ENCODE data around the gene YPEL3.

The YPEL3 gene

DNA sequence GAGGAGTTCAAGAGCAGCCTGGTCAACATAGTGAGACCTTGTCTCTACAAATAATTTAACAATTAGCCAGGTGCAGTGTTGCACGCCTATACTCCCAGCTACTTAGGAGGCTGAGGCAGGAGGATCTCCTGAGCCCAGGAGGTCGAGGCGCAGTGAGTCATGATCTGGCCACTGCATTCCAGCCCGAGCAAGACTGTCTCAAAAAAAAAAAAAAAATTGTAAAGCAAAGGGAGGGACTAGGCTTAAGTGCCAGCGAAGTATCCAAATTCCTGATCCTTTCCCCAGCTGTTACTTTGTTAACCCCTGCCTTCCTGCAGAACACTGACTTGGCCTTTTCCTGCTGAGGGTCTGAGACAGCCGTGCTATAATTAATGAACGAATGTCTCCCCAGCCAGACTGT lies 14.6 kb upstream of the YPEL3 start:
- H3K27ac ChIP-seq: no peak overlapping the region
- TF ChIP-seq, protein P1, sequence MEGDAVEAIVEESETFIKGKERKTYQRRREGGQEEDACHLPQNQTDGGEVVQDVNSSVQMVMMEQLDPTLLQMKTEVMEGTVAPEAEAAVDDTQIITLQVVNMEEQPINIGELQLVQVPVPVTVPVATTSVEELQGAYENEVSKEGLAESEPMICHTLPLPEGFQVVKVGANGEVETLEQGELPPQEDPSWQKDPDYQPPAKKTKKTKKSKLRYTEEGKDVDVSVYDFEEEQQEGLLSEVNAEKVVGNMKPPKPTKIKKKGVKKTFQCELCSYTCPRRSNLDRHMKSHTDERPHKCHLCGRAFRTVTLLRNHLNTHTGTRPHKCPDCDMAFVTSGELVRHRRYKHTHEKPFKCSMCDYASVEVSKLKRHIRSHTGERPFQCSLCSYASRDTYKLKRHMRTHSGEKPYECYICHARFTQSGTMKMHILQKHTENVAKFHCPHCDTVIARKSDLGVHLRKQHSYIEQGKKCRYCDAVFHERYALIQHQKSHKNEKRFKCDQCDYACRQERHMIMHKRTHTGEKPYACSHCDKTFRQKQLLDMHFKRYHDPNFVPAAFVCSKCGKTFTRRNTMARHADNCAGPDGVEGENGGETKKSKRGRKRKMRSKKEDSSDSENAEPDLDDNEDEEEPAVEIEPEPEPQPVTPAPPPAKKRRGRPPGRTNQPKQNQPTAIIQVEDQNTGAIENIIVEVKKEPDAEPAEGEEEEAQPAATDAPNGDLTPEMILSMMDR (conservative IDR thresholded peaks at IDR 0.05): no peak

DNA sequence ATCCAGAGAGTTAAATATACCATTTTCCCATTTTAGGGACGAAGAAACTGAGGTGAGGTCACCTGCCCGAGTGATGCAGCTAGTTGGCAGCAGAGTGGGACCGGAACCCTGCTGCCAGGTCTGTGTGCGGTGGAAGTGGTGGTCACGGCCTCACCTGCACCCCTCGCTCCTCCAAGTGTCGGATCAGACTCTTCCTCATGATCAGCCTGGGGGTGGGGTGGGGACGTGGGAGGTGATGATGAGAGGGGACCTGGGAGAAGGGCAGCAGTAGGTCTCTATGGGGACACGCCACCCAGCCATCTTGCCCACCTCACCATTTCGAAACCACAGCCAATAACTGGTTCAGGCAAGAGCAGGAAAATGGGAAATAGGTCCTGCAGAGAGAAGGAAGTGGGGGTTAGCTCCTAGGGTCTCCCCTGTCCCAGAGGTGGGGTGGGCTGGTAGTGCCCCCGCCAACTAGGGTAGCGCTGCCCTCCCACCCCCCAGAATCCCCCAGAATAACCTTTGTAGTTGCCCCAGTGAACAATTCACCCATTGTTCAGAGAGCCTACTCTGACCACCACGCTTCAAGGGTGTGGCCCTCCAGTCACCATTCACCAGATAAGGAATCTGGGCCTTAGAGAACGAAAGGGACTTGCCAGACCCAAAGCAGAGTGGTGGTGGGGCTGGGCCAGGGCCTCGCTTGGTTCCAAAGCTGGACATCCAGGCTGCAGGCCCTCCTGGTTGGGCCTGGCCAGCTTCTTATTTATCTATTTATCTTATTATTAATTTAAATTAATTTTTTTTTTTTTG lies 12.2 kb upstream of the YPEL3 start:
- TF ChIP-seq, protein P1 (conservative IDR thresholded peaks at IDR 0.05): no peak
- no peak overlapping the region for H3K27ac ChIP-seq

DNA sequence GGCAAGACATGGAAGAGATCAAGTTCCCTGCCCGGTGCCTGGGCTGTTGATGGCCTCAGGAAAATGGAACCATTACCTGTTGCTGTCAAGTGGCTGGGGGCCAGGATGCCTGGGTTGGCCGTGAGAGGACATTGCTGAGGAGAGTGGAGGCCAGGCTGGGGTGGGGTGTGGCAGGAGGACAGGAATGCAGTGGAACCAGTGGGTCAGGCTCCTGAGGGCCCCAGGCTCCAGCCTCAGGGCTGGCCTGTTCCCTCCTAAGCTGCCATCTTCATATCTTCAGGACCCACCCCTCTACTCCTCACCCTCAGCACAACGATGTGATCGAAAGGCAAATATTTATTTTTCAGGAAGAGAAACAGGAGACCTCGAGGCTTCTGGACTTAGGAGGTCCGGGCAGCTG lies 8.5 kb upstream of the YPEL3 start:
- TF ChIP-seq, protein P1 (conservative IDR thresholded peaks at IDR 0.05): no peak
- H3K27ac ChIP-seq: no peak overlapping the region

DNA sequence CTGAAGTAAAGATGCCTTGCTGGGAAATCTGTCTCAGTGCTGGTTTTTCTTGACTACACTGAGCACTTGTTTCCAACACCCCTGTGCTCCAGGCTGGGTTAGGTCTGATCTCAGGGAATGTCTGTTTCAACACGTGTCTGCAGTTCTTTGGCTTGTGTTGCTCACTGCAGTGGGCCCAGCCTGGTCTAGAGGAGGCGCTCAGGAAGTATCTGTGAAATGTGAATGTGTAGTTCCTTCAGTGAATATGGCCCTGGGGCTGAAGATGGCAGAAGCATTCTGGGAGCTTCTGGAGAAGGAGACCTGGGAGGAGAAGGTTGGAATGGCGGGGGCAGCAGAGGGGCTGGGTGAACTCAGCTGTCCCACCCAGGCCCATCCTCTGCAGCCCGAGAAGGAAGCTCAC lies 8.1 kb upstream of the YPEL3 start:
- H3K27ac ChIP-seq: no peak overlapping the region
- TF ChIP-seq, protein P1 (conservative IDR thresholded peaks at IDR 0.05): no peak

DNA sequence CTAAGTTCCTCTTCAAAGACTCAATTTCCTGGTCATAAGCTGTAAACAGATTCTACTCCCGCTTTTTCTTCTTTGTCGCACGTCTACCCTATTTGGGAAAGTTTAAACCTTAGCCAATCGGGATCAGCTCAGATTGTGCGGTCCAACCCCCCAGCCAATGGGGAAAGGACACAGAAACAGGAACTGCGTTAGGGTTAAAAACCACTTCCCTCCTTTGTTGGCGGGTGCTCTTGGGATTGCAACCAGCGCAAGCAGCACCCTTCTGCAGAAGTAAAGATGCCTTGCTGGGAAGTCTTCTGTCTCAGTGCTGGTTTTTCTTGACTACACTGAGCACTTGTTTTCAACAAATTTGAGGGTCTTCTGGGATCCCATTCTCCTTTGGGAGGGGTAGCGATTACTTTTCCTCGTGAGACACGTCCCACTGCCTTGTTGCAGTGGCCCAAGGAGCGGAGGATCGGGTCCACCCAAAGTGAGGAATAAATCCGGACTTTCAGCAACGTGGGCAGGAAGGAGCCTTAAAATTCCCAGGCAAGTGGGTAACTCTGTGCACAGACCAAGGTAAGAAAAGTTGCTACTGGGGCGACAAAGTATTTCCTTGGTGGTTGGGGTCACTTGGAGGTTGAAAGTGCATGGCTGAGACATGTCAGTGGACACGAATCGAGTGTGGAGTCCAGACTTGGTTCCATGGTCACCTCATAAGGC lies 1.0 kb upstream of the YPEL3 start:
- TF ChIP-seq, protein P1 (conservative IDR thresholded peaks at IDR 0.05): no peak
- H3K27ac ChIP-seq: peak overlapping the region; percentile 73

DNA sequence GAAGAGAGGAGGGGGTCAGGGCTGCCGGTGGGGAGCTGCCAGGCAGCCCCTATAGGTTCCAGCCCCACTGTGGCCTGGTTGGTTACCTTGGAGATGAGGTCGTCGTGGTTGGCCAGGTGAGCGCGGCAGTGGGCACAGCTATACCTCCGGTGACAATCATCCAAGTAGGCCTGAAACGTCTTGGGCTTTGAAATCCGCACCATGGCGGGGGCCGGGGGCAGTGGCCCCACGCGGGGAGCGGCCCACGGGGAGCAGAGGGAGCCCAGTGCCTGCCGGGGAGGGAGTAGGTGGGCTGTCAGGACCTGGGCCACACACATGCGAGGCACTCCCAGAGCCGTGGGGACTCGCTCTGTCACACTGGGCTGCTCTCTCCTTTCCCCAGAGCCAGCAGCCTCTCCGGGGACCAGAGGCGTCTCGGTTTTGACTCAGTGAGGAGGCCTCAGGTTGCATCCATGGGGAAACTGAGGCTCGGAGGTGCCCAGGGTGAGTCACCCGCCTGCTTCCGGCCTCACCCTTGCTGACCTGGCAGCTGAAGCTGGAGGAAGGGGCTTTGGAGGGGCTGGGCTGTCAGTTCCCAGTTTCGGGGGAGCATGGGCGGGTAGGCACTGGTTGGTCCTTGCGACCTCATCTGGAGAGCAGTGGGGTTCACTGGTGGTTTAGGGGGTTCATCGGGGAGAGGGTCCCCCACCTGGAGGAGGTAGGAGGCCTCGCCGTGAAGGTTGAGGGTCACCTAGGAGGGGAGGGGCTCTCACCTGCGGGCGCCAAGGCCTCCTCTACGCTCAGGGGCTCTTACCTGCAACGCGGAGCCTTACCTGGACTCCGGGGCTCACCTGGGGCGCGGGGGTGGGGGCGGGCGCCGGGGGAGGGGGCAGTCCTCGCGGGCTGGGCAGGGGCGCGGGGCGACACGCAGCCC lies 591 bp downstream of the YPEL3 start:
- TF ChIP-seq, protein P1 (conservative IDR thresholded peaks at IDR 0.05): no peak
- H3K27ac ChIP-seq: peak overlapping the region; percentile 73

Measured in VCaP (cell line).